ENCODE data around the gene RAPGEF5.

The RAPGEF5 gene

GRCh38 chr7:22251281-22251680 lies 105.7 kb downstream of the RAPGEF5 start:
- no peak for DNase-seq

GRCh38 chr7:22250390-22250789 lies 106.6 kb downstream of the RAPGEF5 start:
- DNase-seq, result no peak

GRCh38 chr7:22248111-22248809 lies 108.7 kb downstream of the RAPGEF5 start:
- no peak for DNase-seq

GRCh38 chr7:22241805-22242390 lies 115.1 kb downstream of the RAPGEF5 start:
- DNase-seq, result no peak

- no peak for DNase-seq
Measured at GRCh38 chr7:22240904-22241571, 115.9 kb downstream of the RAPGEF5 start.

- DNase-seq, result no peak
Measured at GRCh38 chr7:22238354-22239311, 118.3 kb downstream of the RAPGEF5 start.

- DNase-seq, result no peak
Measured at GRCh38 chr7:22235134-22235533, 121.8 kb downstream of the RAPGEF5 start.

- DNase-seq, result no peak
Measured at GRCh38 chr7:22234227-22234626, 122.7 kb downstream of the RAPGEF5 start.

- DNase-seq, result no peak
Measured at GRCh38 chr7:22231806-22232205, 125.1 kb downstream of the RAPGEF5 start.

GRCh38 chr7:22231141-22231540 lies 125.8 kb downstream of the RAPGEF5 start:
- no peak for DNase-seq

GRCh38 chr7:22230238-22230637 lies 126.7 kb downstream of the RAPGEF5 start:
- DNase-seq, result no peak

GRCh38 chr7:22229148-22229547 lies 127.8 kb downstream of the RAPGEF5 start:
- no peak for DNase-seq

- no peak for DNase-seq
Measured at GRCh38 chr7:22223807-22224206, 133.1 kb downstream of the RAPGEF5 start.

- no peak for DNase-seq
Measured at GRCh38 chr7:22220941-22221340, 136.0 kb downstream of the RAPGEF5 start.

GRCh38 chr7:22219739-22220493 lies 137.0 kb downstream of the RAPGEF5 start:
- DNase-seq, result no peak

GRCh38 chr7:22219036-22219435 lies 137.9 kb downstream of the RAPGEF5 start:
- no peak for DNase-seq

GRCh38 chr7:22216832-22217475 lies 140.0 kb downstream of the RAPGEF5 start:
- no peak for DNase-seq

GRCh38 chr7:22216309-22216708 lies 140.6 kb downstream of the RAPGEF5 start:
- DNase-seq, result no peak

GRCh38 chr7:22214000-22214399 lies 143.0 kb downstream of the RAPGEF5 start:
- no peak for DNase-seq

- DNase-seq, result no peak
Measured at GRCh38 chr7:22213081-22213480, 143.9 kb downstream of the RAPGEF5 start.

- DNase-seq, result no peak
Measured at GRCh38 chr7:22210967-22211366, 146.0 kb downstream of the RAPGEF5 start.

- DNase-seq, result no peak
Measured at GRCh38 chr7:22210355-22210754, 146.6 kb downstream of the RAPGEF5 start.

Data from CD4-positive, alpha-beta T cell treated with Interferon gamma for 1 hour (primary cell).